ENCODE data around the gene CXCR2. TPM values are rescaled to one million over a fixed set of nuclear protein-coding genes. Genes with fewer than 3 reads are reported as not detected.

CXCR2 gene
- total and polyA plus RNA-seq, 10 of the 15 experiments (the other 5 are each of a cell fraction or from before 2014, with no cell fraction given): 0.04 to 0.62 (median 0.16) TPM

GRCh38 chr2:218081063-218081462 is 44.8 kb upstream of the CXCR2 start (continued):
- TF ChIP-seq SMC3 (IDR thresholded peaks at IDR 0.05; ENCODE audit: borderline replicate concordance, low read length) (peak; percentile 13; the same call in 1 of the 2 replicates), TCF3 (IDR thresholded peaks at IDR 0.05; ENCODE audit: borderline replicate concordance, insufficient read depth, low read depth, low read length) (peak; percentile 32; the same call in 1 of the 2 replicates), PBX3 (IDR thresholded peaks at IDR 0.05; ENCODE audit: insufficient replicate concordance, low read depth, low read length) (peak; percentile 56), IKZF1 (conservative IDR thresholded peaks at IDR 0.05) (peak; percentile 51; the same call in 1 of the 2 replicates), ATF2 (IDR thresholded peaks at IDR 0.05; ENCODE audit: low read length) (peak; percentile 57; the same call in 1 of the 2 replicates), SREBF1 (IDR thresholded peaks at IDR 0.05; ENCODE audit: low read length) (no peak), POU2F2 (IDR thresholded peaks at IDR 0.05; ENCODE audit: borderline replicate concordance, low read depth, low read length) (peak; percentile 51; the same call in 1 of the 3 replicates), NR2C2 (IDR thresholded peaks at IDR 0.05; ENCODE audit: borderline replicate concordance, control insufficient read depth, insufficient read length, low read depth) (no peak), SP1 (IDR thresholded peaks at IDR 0.05; ENCODE audit: low read depth, low read length) (peak; percentile 63), PRDM15 (CRISPR knock-in tag; IDR thresholded peaks at IDR 0.05) (no peak), CBX5 (IDR thresholded peaks at IDR 0.05; ENCODE audit: low read depth) (no peak), IRF4 (IDR thresholded peaks at IDR 0.05; ENCODE audit: low read depth, low read length) (peak; percentile 99), RAD51 (IDR thresholded peaks at IDR 0.05) (no peak), NR2C1 (IDR thresholded peaks at IDR 0.05) (no peak), BCL11A (IDR thresholded peaks at IDR 0.05; ENCODE audit: low read depth, low read length) (peak; percentile 94), TCF12 (IDR thresholded peaks at IDR 0.05; ENCODE audit: low read depth, low read length) (peak; percentile 73; the same call in 1 of the 2 replicates)
- TF ChIP-seq, protein P1, sequence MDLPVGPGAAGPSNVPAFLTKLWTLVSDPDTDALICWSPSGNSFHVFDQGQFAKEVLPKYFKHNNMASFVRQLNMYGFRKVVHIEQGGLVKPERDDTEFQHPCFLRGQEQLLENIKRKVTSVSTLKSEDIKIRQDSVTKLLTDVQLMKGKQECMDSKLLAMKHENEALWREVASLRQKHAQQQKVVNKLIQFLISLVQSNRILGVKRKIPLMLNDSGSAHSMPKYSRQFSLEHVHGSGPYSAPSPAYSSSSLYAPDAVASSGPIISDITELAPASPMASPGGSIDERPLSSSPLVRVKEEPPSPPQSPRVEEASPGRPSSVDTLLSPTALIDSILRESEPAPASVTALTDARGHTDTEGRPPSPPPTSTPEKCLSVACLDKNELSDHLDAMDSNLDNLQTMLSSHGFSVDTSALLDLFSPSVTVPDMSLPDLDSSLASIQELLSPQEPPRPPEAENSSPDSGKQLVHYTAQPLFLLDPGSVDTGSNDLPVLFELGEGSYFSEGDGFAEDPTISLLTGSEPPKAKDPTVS (IDR thresholded peaks at IDR 0.05; ENCODE audit: low read depth, low read length): no peak
